Stimulated activated CD8-positive, alpha-beta memory T cell treated with anti-CD3 and anti-CD28 coated beads, Interleukin-4, amount 100 ng/mL, for 4 hours (primary cell): ENCODE results near the gene CFDP1.

Source experiments
- DNase-seq, 2 donors: peaks; one replicate each; pipeline ENCODE4 v3.0.0-alpha.2; 2020; ENCODE audit warnings: low read depth in 2 of 2, low spot score in 1 of 2

Gene CFDP1

DNA sequence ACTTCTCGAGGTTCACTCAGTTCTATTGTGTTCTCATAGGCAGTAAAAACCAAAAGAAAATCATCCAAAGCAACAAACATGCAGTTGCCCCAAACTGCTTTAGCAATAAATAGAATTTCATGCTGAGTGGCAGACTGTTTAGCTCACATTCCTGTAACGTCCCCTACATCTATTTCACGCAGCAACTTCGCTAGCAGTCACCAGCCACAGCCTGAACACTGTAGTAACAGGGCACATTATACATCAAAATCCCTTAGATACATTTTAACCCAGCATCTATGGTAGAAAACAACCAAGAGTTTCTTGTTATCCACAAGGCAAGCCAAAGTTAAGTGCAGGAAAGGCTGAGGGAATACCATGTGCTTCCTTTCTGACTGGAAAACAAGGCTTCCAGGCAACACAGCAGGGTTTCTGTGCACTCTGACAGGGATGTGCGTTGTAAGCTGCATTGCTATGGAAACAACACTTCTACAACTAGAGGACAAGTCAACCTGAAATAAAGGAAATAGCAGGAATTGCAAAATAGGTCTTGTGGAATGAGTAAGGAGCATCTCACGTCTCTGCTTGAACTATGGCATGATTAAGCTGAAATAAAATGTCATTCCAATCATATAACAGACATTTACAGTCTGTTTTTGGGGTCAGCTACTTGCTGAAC lies 55.4 kb downstream of the CFDP1 start:
- DNase-seq = no peak

DNA sequence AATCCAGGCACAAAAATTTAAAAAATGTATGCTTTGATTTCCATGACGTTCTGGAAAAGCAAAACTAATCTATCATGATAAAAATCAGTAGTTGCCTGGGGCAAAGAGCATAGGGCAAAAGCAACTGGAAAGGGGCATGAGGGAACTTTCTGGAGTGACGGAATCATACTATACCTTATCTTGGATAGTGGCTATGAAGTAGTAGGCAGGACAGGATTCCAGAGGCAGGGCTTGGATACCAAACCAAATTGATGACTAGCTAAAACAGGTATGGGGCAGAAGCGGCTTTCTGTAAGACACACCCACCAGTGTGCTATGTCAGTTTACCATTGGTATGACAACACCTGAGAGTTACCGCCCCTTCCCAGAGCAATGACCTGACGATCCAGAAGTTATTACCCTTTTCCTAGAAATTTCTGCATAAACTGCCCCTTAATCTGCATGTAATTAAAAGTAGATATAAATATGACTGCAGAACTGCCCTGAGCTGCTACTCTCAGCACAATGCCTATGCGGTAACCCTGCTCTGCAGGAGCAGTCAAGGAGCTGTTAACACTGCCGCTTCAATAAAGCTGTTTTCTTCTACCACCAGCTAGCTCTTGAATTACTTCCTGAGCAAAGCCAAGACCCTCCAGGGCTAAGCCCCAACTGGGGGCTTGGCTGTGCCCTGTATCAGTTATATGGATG lies 56.7 kb downstream of the CFDP1 start:
- DNase-seq = no peak

DNA sequence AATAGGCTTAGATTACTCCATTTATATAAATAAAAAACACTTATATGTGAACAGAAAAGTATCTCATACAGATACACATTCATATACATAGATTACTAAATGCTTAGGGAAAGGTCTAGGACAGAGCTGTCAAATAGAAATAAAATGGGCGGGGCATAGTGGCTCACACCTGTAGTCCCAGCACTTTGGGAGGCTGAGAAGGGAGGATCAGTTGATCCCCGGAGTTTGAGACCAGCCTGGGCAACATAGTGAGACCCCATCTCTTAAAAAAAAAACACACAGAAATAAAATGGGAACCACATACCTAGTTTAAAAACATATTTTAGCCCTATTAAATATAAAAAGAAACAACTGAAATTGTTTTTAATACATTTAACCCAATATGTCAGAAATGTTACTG lies 58.9 kb downstream of the CFDP1 start:
- no peak for DNase-seq

DNA sequence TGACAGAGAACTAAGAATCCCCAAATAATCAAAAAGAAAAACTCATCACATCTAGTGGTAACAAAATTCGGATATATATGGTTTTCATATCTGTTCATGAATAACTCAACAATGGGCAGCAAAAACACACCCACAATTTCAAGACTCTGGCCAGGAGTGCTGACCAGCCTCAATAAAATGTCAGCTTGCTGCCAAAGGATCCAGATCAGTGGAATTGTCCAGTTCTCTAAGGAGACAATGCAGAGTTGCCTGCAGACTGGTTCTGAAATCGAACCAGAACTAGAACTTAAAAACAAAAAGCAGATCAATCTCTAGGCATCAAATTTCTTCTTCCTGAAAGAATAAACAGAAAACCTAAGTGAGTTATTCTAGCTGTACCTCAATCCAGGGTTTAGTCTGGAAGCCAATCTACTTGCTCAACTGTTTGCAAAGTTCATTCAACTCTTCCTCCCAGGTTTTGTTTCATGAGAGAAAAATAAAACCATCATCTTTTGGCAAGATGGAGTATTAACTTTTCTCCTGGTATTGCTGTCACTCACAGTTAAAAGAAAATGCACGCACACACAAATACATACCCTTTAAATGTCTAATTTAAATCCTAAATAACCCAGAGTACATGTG lies 61.0 kb downstream of the CFDP1 start:
- DNase-seq = no peak

DNA sequence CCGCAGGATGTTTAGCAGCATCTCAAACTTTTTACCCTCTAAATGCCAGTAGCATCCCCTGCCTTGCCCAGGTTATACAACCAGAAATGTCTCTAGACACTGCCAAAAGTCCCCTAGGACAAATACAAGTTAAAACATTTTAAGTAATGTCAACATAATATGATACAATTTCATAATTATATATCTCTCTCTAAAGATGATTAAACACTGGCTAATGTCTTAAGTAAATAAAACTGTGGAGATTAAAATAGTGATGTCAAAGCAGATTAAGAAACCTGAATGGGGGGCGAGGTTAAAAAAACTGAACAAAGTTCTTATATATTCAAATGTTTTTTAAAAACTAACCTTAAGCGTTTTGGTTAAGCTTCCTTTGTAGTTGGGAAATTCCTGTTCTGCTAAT lies 62.1 kb downstream of the CFDP1 start:
- DNase-seq = no peak

DNA sequence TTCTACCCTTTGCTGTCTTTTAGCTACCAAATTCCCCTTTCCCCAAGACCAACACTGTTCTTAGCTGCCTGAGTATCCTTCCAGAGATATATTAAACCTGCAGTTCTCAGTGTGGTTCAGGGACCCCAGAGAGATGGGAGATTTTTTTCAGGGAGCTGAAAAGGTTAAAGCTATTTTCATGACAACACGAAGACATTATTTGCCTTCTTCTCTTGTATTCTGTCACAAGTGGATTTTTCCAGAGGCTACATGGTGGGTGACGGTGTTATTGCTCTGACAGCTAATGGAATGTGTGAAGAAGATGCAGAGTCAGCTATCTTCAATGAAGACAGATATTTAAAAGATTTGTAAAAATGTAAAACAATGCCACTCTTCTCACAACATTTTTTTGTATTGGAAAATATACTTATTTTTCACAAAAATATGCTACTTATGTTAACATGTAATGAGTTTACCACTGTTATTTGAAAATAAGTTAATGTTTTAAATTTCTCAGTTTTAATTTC lies 69.0 kb downstream of the CFDP1 start:
- DNase-seq = no peak

DNA sequence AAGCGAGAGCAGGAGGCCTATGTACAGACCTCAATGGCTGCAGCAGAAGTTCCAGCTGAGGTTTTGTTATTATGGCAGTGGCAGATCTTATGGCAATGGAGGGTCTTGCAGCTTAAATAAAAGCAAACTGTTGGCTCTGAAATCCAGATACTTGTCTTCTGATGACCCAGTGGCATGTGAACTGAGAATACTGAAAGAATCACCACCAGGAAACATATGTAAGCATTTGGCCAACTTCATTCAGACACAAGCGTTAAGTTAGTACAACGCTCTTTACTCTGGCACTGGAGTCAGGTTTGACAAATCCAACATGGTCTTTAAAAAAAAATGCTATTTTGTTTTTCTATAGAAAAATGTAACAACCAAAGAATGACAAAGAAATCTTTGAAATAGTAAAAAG lies 70.5 kb downstream of the CFDP1 start:
- no peak for DNase-seq

DNA sequence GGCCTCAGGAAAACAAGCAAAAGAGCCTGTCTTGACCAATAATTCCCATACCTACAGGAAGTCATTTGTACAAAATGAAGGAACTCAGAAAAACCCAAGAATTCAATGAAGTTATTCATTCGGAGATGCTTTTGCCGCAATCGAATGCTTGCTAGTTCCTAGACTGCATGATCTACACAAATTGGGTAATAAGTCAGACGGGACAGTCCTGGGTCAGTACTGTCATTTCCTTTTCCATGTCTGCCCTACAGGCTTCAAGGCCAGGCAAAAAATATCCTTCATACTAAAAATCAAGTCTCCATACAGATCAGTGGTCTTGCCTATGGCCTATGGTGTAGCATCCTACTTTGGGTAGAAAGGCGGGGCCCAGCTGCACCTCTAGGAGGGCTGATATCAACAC lies 71.4 kb downstream of the CFDP1 start:
- DNase-seq = no peak

DNA sequence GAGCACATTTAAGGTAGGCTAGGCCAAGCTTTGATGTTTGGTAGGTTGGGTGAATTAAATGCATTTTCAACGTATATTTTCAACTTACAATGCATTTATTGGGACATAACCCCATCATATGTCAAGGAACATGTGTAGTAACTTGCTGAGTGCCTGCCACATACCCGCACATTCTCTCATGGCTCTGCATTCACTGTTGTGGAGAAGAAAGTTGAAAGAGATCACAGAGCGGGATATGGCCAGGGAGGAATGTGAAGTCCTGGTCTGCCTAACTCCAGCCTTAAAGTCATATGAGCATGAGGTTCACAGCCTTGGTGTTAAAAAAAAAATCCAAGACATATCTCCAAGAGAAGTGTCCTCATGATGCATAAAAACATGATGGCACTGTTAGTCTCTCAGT lies 79.1 kb downstream of the CFDP1 start:
- DNase-seq = no peak

DNA sequence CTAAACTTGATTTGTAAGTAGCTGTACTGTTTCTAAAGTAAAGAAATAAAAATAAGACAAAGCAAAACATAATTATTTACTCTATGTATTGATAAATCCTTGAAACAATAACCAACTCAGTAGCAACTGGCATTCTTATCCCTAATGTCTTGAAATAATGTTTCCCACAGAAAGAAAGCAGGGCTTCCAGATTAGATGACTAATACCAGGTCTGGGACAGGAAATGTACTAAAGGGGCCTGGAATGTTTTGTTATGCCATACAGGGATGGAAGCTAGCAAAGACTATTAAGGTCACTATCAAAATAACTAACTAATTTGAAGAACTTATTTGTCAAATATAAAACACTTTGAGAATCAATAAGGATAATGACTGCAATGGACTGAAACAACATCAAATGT lies 82.1 kb downstream of the CFDP1 start:
- no peak for DNase-seq

DNA sequence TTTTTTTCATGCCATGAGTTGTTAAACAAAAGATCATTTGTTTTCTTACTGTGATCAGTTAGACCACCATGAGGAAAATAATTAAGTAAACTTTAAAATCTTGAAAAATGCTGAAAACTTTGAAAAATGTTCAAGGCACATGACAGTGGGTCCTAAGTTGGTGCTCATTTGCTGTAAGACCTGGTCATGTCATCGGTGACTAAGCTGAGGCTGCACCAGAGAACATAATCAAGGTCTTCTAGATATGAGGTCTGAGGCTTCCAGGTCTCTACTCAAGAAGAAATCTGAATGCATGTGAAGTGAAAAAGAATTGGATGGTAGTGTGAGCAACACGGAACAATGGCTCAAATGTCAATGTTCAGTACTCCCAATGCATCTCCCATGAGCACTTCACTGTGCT lies 87.6 kb downstream of the CFDP1 start:
- no peak for DNase-seq

DNA sequence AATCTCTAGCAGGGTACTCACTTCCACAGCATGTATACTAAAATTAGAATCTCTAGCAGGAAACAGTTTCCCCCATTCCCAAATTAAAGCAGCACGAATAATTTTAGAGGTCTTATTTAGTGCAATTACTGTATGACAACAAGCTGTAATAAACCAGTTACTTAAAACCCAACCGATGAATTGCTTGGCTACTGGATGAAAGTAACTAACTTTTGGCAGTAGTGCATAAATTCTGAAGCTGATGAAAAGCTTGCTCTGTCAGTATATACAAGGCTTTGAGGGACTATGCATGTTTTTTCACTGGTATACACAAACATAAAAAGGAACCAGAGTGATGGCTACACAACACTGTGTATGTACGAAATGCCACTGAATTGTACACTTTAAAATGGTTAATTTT lies 89.4 kb downstream of the CFDP1 start:
- DNase-seq = no peak

DNA sequence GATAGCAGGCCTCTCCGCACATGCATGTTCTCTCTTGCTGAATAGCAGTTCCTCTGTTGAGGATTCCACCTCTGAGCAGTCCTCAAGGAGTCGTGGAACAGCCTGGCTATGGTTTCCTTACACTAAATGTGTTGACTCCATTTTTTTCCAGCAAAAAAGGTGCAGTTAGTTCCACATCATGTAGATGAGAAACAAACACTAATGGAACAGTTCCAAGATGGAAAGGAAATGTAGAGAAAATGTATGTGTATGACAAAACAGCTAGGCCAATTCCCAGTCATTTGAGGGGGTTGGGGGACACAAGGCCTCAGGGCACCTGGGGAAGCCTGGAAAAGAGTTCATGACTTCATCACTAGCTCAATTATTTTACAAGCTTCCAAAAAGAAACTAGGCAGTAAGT lies 90.0 kb downstream of the CFDP1 start:
- DNase-seq = no peak

DNA sequence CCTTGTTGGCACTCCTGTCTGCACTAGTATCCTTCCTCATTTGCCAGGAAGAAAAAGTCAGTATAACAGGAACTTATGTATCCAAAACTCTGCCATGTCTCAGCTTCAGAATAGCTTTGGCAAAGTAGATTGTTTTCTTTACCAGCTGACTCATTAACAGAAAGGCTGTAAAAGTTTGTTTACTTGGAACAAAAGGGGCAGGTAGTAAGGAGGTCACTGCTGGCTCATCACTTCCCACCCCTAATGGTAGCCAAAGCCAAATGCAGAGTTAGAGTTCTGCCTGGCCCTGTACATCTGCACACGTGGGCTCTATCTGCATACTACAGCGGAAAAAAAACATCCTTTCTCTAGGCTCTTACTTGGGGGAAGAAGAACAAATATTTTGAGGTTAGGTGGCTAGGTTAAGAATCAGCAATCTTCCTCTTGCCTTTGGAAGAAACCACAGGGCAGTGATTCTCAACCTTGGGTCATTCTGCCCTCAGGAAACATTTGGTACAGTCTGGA lies 90.9 kb downstream of the CFDP1 start:
- no peak for DNase-seq

DNA sequence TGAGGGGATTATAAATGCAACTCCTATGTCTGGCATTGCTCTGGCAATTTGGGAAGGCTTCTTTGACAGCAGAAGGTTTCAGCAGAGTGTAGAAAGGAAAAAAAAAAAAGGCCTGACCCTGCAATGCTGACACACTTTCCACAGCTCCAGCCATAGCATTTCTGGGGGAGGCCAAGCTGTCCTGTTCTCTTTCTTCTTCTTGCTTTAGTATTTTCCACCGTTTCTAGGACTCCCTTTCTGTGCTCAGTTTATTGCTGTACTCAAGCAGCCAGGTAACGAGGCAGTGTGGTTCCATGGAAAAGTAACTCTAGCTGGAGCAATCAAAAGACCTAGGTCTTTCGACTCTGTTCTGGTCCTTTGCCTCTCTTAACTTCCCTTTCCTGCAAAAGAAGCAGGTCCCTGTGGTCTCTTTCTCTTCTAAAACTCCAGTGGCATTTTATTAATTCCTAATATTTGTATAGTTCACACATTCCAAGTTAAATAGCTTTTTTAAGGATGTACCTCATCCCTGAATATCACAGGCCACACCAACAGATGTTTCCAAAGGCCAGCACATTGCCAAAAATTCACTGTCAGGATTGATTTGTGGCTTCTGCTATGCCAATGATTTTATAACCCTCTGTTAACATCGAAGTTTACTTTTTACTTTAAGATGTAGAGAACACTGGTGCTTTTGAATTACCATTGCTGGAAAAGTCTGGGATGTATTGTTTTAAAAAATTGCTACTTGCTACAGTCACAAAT lies 91.6 kb downstream of the CFDP1 start:
- no peak for DNase-seq

DNA sequence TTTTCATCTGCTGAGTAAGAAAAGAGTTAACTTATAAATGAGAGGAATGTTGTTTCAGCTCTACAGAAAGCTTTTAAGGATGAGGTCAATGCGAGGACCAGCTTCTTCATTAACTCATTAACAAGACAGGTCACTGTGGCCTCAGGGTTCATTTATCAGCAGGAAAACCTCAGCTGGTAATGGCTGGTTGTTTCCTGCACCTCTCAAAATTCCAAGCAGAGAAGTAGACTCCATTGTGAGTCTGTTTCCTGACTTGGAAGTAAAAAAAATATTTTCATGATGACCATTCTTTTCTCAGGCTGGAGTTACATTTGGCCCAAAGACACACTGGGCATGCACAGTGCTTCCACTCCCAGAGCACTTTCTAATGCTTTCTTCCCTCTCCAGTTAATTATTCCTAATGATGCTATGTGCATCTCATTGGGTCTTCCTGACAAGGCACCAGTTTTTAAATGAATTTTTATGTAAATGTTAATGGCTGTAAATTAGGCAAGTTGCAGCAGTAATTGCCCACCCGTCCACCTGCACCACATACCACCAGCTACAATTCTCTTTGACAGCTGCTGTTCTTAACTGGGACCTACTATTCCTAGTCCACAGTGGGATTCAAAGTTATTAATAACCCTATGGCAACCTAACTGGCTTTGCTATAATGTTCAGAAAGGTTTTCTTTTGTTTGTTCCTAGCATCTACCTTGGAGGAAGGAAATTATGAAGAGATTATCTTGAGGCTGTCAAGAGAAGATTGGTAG lies 92.4 kb downstream of the CFDP1 start:
- DNase-seq = no peak

DNA sequence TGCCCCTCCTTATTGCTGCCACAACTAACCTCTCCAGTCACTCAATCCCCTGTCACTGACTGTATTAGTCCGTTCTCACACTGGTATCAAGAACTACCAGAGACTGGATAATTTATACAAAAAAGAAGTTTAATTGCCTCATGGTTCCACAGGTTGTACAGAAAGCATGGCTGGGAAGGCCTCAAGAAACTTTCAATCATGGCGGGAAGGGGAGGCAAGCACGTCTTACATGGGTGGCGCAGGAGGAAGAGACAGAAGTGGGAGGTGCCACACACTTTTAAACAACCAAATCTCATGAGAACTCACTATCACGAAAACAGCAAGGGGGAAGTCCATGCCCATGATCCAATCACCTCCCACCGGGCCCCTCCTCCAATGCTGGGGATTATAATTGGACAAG lies 95.9 kb downstream of the CFDP1 start:
- DNase-seq = no peak

DNA sequence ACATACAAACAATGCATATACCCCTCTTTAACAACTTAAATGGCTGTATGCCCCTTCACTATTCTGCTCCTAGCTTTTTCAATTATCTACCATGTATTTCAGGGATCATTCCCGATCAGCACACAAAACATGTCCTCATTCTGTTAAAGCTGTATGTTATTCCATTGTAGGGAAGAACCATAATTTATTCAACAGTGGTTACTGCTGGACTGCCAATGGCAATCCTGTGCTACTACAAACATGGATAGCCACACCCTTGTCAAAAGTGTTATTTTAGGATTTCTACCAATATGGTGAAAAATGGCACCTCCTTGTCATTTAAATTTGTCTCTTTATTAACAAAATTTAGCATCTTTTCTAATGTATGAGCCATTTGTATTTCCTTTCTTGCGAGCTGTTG lies 96.8 kb downstream of the CFDP1 start:
- DNase-seq = no peak

DNA sequence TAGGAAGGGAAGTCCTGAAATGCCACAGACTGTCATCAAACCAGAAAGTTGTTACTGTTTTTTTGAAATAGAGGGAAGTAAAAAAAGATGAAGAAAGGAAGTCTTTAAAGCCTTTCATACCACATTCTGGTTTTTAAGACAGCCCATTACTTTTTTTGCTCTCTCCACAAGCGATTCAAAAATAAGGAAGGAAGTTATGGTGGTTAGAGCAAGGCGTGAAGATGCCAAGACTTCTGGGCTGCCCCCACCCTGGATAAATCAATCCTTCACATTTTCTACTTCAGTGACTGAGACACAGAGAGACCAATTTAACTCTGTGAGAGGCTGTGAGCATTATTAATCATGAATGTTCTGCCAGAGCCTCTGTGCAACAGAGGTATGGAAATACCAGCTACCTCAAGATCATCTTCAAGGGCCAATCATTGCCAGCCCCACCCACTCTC lies 99.6 kb downstream of the CFDP1 start:
- DNase-seq = no peak

DNA sequence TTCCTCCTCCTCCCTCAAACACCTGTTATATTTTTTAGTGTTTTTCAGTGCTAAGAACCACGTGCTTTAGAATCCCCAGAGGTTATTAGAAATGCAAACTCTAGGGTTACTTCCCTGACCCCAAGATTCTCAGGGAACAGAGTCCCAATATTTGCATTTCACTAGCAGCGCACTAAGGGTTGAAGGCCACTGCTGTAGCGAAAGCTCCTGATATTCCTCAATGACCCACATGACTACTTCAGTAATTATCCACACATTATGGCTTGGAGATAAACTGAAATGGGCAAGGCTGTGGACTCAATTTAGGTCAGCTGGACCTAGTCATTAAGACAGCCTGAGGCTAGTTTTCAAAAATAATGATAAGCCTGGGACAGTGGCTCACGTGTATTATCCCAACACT lies 103.4 kb downstream of the CFDP1 start:
- no peak for DNase-seq

DNA sequence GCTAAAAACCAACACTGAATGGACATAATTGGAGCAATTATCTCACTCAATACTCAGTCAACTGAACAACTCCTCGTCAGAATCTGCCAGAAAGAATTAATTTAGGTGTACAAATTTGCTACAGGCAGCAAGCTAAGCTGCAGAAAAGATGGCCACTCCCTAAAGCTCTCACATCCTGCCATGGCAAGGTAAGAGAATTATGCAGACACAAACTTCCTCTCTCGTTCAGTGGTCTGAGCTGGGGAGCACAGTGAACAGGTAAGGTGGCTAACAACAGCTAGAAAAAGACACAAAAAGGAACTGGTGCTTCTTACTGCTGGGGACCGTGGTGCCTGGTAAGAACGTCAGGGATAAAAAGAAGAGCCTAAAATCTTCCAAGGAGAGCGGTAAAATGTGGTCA lies 107.0 kb downstream of the CFDP1 start:
- no peak for DNase-seq
